Thoracic aorta (tissue), 2 donors: ENCODE data around the gene EHD4. TPM values are rescaled to one million over a fixed set of nuclear protein-coding genes. Genes with fewer than 3 reads are reported as not detected.

Source experiments
- ATAC-seq: fragments of 150-250 bp; one replicate; pipeline ENCODE4 v1.8.0; 2017; ENCODE audit warnings: low read depth; ENCODE audit not compliant: insufficient number of reproducible peaks, low FRiP score
- DNase-seq: peaks from one replicate; pipeline ENCODE4 v3.0.0-alpha.2; 2020; ENCODE audit warnings: low spot score
- H3K27ac ChIP-seq, 2 donors: fragments of 200-600 bp; sonication (generic); 1 replicate in 1 of 2; 2 replicates in 1 of 2; pipeline ENCODE4 v1.5.1; 2016; ENCODE audit warnings: mild to moderate bottlenecking in 2 of 2, moderate library complexity in 2 of 2
- H3K27me3 ChIP-seq: fragments of 200-600 bp; sonication (generic); replicated peaks from 2 replicates; pipeline ENCODE4 v1.6.0; 2016; ENCODE audit warnings: mild to moderate bottlenecking; ENCODE audit not compliant: insufficient read depth
- H3K36me3 ChIP-seq: fragments of 200-600 bp; sonication (generic); one replicate; pipeline ENCODE4 v1.5.1; 2016
- H3K4me1 ChIP-seq, 2 donors: fragments of 200-600 bp; sonication (generic); 1 replicate in 1 of 2; 2 replicates in 1 of 2; pipeline versions ENCODE4 v1.5.1 to v1.6.0; 2016; ENCODE audit warnings: low read depth in 2 of 2, mild to moderate bottlenecking in 1 of 2; ENCODE audit not compliant: control insufficient read depth in 1 of 2
- H3K4me3 ChIP-seq: fragments of 200-600 bp; sonication (generic); 2 replicates; pipeline ENCODE4 v1.5.1; 2016; ENCODE audit warnings: mild to moderate bottlenecking
- H3K9me3 ChIP-seq: fragments of 200-600 bp; sonication (generic); 2 replicates; pipeline ENCODE4 v1.5.1; 2016
- CTCF ChIP-seq: fragments of 200-600 bp; sonication (generic); IDR thresholded peaks from one replicate; pipeline ENCODE4 v1.5.1; 2019; ENCODE audit warnings: antibody characterized with exemption
- total RNA-seq, 2 donors: library from RNA; depleted of rRNA; stranded (reverse); fragments of >200 nt; gene quantifications; one replicate each; pipeline versions ENCODE4 v1.1.0 to v1.2.3, GENCODE V29; 2016

The EHD4 gene
- total RNA-seq, 2 donors from 2014 or later = 43.6 to 48.1 TPM

- H3K4me1 ChIP-seq = no peaks in the 10 kb centered on the region
- no peak for DNase-seq
- no peak for TF ChIP-seq CTCF
- no peaks in the 10 kb centered on the region for H3K9me3 ChIP-seq
- H3K27me3 ChIP-seq = no peaks in the 10 kb centered on the region
- no peaks in the 10 kb centered on the region for H3K36me3 ChIP-seq
- H3K27ac ChIP-seq = no peak overlapping the region
- no peak overlapping the region for H3K4me3 ChIP-seq
- no peak for ATAC-seq
These were observed 101.0 kb downstream of the EHD4 start for GRCh38 chr15:41871175-41871905.

- no peak for TF ChIP-seq CTCF
- H3K36me3 ChIP-seq = no peaks in the 10 kb centered on the region
- no peak overlapping the region for H3K27ac ChIP-seq
- no peak overlapping the region for H3K4me3 ChIP-seq
- no peaks in the 10 kb centered on the region for H3K9me3 ChIP-seq
- H3K27me3 ChIP-seq = no peaks in the 10 kb centered on the region
- ATAC-seq (no peak), DNase-seq (no peak)
- no peaks in the 10 kb centered on the region for H3K4me1 ChIP-seq
These were observed 101.7 kb downstream of the EHD4 start for GRCh38 chr15:41870689-41871081.

- Histone ChIP-seq H3K4me1 (no peaks in the 10 kb centered on the region), H3K36me3 (no peaks in the 10 kb centered on the region), H3K27ac (no peak overlapping the region), H3K9me3 (no peaks in the 10 kb centered on the region), H3K4me3 (no peak overlapping the region), H3K27me3 (no peaks in the 10 kb centered on the region)
- no peak for ATAC-seq
- TF ChIP-seq CTCF = no peak
- DNase-seq = no peak
These were observed 102.3 kb downstream of the EHD4 start for GRCh38 chr15:41869770-41870688.

- Histone ChIP-seq H3K27ac (no peak overlapping the region), H3K4me3 (no peak overlapping the region), H3K27me3 (no peaks in the 10 kb centered on the region), H3K9me3 (no peaks in the 10 kb centered on the region), H3K36me3 (no peaks in the 10 kb centered on the region), H3K4me1 (no peaks in the 10 kb centered on the region)
- DNase-seq = no peak
- ATAC-seq = no peak
- no peak for TF ChIP-seq CTCF
These were observed 104.0 kb downstream of the EHD4 start for GRCh38 chr15:41868321-41868720.

GRCh38 chr15:41866872-41867579 lies 105.3 kb downstream of the EHD4 start:
- ATAC-seq (no peak), DNase-seq (no peak)
- Histone ChIP-seq H3K36me3 (no peaks in the 10 kb centered on the region), H3K9me3 (no peaks in the 10 kb centered on the region), H3K27me3 (no peaks in the 10 kb centered on the region), H3K4me3 (no peak overlapping the region), H3K4me1 (no peaks in the 10 kb centered on the region), H3K27ac (no peak overlapping the region)
- no peak for TF ChIP-seq CTCF
